ENCODE results near the gene WHRN.

Gene WHRN

DNA sequence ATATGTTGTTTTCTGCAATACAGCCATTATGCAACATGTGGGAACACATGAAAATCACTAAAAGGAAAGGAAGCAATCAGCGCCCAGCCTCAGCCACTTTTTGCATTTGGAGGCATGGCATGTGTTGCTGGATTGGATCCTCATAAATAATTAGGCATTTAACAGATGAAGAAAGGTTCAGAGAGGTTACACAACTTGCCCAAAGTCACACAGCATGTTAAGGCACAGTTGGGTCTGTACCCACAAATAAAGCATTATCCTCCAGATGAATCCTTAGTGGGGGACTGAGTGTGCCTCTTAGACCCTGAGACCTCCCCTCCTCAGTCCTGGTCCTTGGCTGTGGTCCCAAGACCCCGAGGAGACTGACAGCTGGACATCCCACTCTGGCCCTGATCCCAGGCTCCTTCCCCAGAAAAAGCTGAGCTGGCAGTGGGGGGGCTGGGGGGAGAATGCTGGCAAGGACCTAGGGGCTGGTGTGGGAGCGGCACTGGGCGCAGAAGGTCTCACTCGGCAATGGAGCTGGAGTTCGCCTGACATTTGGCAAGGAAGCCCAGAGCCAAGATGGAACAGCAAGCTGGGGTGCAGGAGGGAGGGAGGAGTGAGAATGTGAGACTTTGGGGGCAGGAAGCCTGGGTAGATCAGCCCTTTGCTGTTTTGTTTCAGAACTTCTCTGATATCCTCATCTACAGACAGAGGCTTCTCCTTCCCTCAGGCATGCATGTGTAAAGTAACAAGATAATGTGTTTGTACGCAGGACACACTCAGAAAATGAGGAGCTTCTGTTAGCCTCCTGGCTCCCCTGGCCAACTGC, 110.5 kb downstream of the WHRN start:
- DNase-seq: no peak

GRCh38 chr9:114392749-114393112, 112.5 kb downstream of the WHRN start:
- no peak for DNase-seq

- no peak for DNase-seq
Measured at GRCh38 chr9:114390952-114391351, 114.3 kb downstream of the WHRN start.

- no peak for DNase-seq
Measured at GRCh38 chr9:114389612-114390368, 115.5 kb downstream of the WHRN start.

DNA sequence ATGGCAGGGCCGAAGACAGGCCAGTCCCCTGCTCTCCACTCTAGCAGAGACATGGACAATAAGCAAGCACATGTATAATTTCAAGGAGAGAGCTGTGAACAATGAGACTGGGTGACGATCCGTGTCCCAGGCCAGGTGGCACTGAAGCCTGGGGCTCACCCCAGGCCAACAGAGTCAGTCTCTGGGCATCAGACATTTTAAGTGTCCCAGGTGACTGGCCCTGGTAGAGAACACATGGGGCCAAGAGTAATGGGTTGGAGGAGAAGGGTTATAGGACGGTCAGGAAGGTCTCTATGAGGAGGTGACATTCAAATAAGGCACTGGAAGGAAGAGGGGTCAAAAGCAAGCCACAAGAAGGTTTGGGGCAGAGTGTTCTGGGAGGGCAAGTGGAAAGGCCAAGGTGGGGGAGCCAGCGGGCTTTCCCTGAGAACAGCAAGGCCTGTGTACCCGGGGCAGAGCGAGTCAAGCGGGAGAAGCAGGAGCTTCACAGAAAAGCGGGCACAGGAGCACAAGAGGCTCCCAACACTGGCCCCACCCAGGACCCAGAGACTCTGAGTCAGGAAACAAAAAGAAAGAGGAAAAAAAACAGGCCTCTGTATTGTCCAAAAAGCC, 116.4 kb downstream of the WHRN start:
- DNase-seq: no peak

DNA sequence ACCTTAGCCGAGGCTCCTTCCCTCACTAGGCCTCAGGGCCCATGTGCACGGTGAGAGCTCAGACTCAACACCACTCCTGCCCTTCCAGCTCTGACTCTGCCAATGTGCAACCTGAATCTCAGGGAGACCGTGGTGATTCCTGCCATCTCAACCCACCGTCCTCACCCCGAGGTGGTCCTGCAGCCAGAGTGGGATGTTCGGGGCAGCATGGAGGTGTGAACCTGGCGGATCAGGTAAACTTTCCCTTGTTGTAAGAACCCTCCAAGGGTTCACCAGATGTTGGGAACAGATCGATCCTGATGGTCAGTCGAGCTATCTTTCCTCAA, 117.0 kb downstream of the WHRN start:
- DNase-seq: no peak

- DNase-seq: no peak
Measured at GRCh38 chr9:114387680-114388356, 117.5 kb downstream of the WHRN start, which contains the start of gene AKNA. Gene AKNA (minus strand): TSS chr9:114387982. CDS start chr9:114381333, 6,649 bp downstream.

DNA sequence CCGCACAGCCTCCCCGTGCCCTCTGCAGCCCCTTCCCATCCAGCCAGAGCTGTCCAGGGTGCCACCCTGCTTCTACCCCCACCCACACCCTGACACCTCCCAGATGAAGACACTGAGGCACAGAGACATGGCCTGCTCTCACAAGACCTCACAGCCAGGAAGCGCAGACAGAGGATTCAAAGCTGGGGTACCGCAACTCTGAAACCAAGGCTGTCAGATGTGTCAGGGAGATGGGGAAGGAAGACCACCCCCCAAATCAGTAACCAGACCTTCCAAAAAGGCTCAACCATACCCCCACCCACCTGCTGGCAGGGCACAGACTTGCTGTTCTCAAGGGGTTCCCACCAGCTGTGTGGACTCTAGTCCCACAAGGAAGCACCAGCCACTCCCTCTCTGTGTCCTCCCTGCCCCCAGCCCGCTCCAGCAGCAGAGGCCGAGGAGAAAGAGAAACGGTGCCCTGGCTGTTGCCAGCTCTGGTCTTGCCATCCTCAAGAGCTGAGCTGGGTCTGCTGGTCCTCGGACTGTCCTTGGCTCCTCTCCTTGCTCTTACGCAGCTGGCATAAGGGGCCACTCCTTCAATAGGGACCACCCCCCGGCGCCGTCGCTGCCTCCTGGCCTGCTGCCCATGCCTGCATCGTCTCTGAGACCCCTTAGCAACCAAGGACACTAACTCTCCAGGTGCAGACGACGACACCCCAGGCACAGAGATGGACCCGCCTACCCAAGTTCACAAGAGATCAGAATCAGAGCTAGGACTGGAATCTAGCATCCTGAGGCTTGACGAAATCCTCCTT, 118.2 kb downstream of the WHRN start:
- no peak for DNase-seq

- DNase-seq: no peak
Measured at GRCh38 chr9:114386361-114386885, 118.8 kb downstream of the WHRN start.

DNA sequence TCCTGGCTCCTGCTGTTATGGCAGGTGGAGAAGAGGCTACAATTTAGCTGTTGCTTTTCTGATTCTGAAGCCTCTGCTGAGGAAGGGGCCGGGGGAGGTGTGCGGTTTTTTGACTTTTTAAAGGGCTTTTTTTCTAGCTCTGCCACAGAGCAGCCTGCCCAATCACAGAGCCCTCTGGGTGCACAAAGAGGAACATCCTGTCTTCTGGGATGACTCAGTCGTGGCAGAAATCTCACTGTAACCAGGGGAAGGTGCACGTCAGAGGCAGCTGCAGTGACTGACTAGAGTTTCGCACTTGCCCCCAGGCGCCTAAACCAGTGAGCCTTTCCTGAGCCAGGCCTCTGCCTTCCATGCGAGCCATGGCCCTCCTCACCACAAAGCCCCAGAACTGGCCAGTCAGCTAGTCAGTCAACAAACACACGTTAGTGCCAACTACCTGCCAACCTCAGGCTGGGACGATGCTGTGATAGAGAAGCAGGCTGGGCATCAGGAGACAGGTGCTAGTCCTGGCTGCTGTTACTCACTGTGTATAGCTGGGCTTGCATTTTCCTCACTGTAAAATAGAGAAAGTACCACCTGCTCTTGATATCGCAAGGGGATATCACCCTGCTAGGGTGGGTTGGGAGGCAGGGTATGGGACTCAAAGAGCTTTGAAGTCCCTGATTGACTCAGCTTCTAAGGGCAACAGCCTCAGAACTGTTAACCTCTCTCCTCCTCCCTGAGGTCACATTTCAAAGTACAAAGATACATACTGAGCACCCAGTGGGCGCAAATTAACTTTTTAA, 119.7 kb downstream of the WHRN start:
- DNase-seq: peak in 1 of 2 experiments; percentile 48

- no peak for DNase-seq
Measured at GRCh38 chr9:114384836-114385396, 120.4 kb downstream of the WHRN start.

DNA sequence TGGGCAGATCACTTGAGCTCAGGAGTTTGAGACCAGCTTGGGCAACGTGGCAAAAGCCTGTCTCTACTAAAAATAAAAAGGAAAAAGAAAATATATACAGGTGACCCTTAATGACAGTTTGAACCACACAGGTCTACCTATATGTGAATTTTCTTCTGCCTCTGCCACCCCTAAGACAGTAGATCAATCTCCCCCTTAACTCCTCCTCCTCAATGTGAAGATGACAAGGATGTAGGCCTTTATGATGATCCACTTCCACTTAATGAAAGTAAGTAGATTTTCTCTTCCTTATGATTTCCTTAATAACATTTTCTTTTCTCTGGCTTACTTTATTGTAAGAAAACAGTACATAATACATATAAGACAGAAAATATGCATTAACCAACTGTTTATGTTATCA, 120.9 kb downstream of the WHRN start:
- no peak for DNase-seq

DNA sequence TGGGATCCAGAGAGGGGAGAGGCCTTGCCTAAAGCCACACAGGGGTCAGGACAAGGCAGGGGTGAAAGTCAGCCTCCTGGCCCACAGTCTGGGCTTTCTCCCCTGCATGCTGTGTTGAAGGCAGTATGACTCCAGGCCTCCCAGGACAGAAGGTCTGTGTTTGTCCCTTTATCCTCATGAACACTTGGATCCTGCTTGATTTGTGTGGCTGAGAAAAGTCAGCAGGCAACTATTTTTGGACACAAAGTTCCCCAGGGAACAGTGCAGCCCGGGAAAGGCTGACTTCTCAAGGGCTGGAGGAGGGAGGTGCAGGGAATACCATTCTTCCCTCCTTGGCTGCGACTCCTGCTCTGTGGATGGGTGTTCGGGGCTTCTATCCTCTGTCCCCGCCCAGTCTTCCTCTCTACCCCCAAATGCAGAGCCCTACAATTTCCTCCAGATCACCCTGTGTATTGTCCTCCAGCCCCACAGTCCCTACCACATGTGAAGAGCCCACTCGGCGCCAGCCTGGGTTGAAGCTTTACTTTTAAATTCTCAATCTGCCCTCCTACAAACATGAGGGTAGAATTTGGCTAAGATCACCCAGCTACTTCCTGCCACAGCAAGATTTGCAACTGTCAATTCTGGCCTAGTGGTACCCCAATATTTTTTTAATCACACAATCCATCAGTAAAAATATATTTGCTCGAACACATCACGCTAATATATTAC, 121.6 kb downstream of the WHRN start:
- no peak for DNase-seq

- no peak for DNase-seq
Measured at GRCh38 chr9:114382699-114383520, 122.4 kb downstream of the WHRN start.

DNA sequence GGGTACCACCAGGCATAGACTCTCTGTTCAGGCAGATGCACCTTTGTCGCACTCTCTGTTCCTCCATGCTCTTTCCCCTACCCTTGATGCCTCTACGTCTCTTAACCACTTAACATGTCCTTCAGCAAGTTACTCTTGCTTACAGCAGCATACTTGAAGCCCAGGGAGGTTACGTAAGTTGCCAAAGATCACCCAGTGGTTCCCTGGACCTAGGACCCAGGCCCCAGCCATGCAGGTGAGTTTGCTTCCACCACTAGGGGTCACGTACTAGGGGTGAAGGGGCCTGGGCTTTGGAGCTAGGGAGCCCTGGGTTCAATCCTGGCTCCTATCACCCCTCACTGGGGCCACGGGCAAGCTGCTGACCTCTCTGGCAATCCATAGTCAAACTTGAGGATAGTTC, 126.4 kb downstream of the WHRN start:
- DNase-seq: no peak

DNA sequence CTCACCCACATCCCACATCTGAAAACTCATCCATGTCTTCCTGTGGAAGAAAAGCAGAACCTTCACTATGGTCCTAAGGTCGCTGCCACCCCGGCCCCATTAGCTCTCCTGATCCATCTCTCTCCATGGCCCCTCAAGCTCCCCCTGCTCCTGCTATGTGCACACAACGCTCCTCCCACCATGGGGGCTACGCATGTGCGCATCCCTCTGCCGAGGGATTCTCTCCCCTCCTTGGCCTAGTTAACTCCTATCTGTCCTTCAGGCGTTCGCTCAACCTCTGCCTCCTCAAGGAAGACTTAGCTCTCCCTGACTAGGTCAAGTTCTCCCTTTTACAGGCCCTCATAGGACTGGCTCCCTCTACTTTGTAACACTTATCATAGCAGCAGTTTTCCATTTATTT, 127.3 kb downstream of the WHRN start:
- no peak for DNase-seq

- DNase-seq: no peak
Measured at GRCh38 chr9:114376586-114377445, 128.5 kb downstream of the WHRN start.

DNA sequence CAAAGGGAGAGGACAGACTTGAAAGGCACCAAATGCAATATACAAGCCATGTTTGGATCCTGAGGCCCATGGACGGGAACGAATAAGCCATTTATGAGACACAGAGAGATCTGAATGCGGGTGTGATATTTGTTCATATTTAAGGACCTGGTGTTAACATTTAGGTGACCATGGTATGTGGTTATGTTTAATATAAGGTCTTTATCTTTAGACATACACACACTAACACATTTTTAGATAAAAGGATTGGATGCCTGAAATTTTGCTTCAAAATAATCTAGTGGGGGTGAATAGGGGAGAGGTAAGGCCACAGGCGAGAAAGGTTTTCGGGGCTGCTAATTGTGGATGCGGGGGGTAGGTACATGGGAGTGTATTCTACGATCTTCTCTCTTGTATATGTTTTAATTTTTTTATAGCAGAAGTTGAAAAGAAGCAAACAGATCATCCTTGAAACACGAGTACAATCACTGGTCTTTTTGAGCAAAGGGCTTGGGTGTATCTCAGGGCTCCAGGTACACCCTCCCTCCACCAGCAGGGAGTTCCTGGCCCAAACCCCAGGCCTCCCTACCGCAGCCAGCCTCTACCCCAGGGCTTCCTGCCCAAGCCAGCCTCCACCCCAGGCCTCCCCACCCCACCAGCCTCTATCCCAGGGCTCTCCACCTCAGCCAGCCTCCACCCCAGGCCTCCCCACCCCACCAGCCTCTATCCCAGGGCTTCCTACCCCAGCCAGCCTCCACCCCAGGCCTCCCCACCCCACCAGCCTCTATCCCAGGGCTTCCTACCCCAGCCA, 129.7 kb downstream of the WHRN start:
- DNase-seq: no peak

Measured in SW 1271 (cell line).